ENCODE data around the gene FBXW4. TPM values are rescaled to one million over a fixed set of nuclear protein-coding genes. Genes with fewer than 3 reads are reported as not detected.

FBXW4 gene
- total RNA-seq, 2 donors from 2014 or later = 64.4 to 64.6 TPM

DNA sequence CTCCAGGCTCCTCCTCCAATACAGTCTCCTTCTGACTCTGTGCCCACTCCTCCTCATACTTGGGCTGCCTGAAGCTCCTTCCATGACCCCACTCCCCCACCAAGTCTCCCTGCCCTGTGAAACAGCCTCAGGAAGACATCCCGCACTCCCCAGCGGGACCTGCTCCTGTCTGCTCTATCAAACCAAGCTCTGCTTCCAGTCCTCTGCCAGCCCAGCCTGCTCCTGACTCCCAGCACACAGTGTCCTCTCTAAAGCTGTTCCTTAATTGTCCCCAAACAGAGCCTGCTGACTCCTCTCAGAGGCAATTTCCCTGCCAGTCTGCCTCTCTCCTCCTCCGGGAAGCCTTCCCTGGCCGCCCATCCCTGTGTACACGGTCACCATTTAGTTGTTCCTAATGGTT is 116.8 kb downstream of the FBXW4 start:
- no peaks in the 10 kb centered on the region for H3K4me1 Mint-ChIP-seq (ENCODE audit: low read depth)
- DNase-seq (no peak), ATAC-seq (replicated peaks in 1 of 2) (no peak)
- no peaks in the 10 kb centered on the region for H3K9me3 Mint-ChIP-seq
- H3K27ac Mint-ChIP-seq = no peak overlapping the region
- no peak overlapping the region for H3K4me3 Mint-ChIP-seq
- H3K36me3 Mint-ChIP-seq (ENCODE audit: insufficient read depth in 2 of 2) = peaks cover 0 to 3% of the 10 kb centered on the region in 2 donors
- no peaks in the 10 kb centered on the region for H3K27me3 Mint-ChIP-seq (ENCODE audit: low read depth)

DNA sequence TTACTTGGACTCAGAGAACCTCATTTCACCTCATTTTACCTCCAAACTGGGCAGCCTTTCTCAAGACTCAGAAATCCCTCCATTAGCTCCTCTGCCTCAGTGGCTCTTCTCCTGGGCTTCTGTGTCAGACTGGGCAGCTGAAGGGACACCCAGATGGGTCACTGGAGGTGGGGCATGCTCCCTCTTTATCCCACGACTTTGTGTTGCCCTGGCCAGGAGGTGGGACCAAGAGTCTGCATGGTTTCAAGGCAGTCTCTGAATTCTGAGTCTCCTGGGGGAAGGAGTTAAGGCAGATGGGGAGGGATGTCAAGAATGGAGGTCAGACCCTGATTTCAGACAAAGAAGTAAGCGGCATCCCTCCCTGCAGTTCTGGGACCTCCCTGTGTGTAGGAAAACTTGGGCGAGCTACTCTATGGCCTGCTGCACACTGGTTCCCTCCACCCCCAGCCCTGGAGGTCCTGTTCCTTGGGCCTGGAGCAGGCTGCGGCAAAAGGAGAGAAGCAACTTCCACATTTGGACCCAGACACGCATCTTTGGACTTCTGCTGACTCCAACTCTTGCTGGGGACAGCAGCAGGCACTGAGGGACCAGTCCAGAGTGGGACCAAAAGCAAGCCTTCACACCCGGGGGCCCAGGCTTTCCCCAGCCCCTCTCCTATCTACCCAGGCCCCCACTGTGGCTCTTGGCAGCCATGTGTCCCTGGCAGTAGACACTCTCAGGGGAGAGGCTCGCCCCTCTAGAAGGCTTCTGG is 117.7 kb downstream of the FBXW4 start:
- no peak for DNase-seq
- no peak overlapping the region for H3K4me3 Mint-ChIP-seq
- no peaks in the 10 kb centered on the region for H3K9me3 Mint-ChIP-seq
- no peaks in the 10 kb centered on the region for H3K4me1 Mint-ChIP-seq (ENCODE audit: low read depth)
- no peaks in the 10 kb centered on the region for H3K27me3 Mint-ChIP-seq (ENCODE audit: low read depth)
- H3K27ac Mint-ChIP-seq = no peak overlapping the region
- H3K36me3 Mint-ChIP-seq (ENCODE audit: insufficient read depth in 2 of 2) = peaks cover 0 to 1% of the 10 kb centered on the region in 2 donors
- no peak for ATAC-seq (replicated peaks in 1 of 2)

DNA sequence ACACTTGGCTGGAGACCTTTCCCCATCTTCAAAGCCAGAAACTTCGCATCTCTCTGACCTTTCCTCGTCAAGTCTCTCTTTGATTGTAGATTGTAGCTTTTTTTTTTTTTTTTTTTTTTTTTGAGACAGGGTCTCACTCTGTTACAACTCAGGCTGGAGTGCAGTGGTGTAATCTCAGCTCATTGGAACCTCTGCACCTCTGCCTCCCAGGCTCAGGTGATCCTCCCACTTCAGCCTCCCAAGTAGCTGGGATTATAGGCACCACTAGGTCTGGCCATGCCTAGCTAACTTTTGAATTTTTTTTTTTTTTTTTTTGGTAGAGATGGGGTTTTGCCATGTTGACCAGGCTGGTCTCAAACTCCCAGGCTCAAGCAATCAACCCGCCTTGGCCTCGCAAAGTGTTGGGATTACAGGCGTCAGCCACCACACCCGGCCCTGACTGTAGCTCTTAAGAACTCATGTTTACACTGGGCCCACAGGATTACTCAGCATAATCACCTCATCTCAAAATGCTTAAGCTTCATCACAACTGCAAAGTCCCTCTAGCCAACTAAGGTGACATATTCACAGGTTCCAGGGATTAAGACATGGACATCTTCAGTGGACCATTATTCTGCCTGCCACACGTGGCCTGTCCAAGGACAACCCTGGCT is 118.6 kb downstream of the FBXW4 start:
- H3K27me3 Mint-ChIP-seq (ENCODE audit: low read depth) = no peaks in the 10 kb centered on the region
- H3K4me3 Mint-ChIP-seq = no peak overlapping the region
- peaks cover 0 to 1% of the 10 kb centered on the region in 2 donors for H3K36me3 Mint-ChIP-seq (ENCODE audit: insufficient read depth in 2 of 2)
- no peak for ATAC-seq (replicated peaks in 1 of 2)
- no peaks in the 10 kb centered on the region for H3K9me3 Mint-ChIP-seq
- DNase-seq = no peak
- no peak overlapping the region for H3K27ac Mint-ChIP-seq
- no peaks in the 10 kb centered on the region for H3K4me1 Mint-ChIP-seq (ENCODE audit: low read depth)

DNA sequence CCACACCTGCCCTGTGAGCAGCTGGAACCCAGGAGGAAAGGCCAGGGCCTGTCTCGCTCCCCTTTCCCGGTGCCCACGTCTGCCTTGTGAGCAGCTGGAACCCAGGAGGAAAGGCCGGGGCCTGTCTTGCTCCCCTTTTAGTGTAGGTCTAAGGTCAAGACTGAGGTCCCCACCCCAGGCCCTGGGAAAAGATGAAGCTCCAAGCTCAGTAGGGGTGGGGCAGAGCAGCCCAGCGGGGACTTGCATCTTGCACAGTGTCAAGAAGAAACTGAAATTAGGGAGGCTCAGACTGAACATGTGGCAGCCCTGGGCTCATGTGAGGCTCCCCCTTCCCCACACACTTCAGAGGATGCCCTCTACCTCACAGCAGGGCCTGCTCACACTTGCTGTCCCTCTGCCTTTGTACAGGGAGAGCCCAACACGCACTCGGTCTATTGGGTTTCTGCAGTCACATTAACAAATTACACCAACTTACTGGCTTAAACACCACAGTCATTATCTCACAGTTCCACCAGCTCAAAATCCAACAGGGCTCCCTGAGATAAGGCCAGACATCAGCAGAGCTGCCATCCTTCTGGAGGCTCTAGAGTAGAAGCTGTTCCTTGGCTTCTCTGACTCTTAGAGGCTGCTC is 119.3 kb downstream of the FBXW4 start:
- peaks cover 0 to 1% of the 10 kb centered on the region in 2 donors for H3K36me3 Mint-ChIP-seq (ENCODE audit: insufficient read depth in 2 of 2)

DNA sequence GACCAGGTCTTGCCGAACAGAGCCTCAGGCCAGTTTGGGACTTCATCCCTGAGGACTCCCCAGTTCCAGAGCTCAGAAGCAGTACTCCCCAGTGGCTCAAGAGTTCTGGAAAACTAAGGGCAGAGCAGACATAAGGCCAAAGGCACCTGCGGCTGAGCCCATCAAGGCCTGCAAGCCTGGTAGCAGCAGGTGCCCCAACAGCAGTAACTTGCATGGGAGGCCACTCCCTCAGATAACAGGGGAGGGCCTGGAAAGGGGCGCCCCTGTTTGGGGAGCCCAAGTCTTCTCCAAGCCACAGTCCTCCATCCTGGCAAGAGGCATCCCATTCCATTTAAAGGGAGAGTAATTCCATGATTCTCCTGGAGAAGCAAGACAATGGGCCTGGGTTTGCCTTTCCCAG is 119.9 kb downstream of the FBXW4 start:
- Mint-ChIP-seq H3K4me1 (ENCODE audit: low read depth) (no peaks in the 10 kb centered on the region), H3K36me3 (ENCODE audit: insufficient read depth in 2 of 2) (peaks cover 0 to 1% of the 10 kb centered on the region in 2 donors), H3K27me3 (ENCODE audit: low read depth) (no peaks in the 10 kb centered on the region), H3K27ac (no peak overlapping the region), H3K4me3 (no peak overlapping the region), H3K9me3 (no peaks in the 10 kb centered on the region)
- ATAC-seq (replicated peaks in 1 of 2) (no peak), DNase-seq (no peak)

More for the DNA sequence above, 119.3 kb downstream of the FBXW4 start:
- Mint-ChIP-seq H3K27ac (no peak overlapping the region), H3K27me3 (ENCODE audit: low read depth) (no peaks in the 10 kb centered on the region), H3K4me1 (ENCODE audit: low read depth) (no peaks in the 10 kb centered on the region), H3K9me3 (no peaks in the 10 kb centered on the region), H3K4me3 (no peak overlapping the region)
- DNase-seq (no peak), ATAC-seq (replicated peaks in 1 of 2) (no peak)

DNA sequence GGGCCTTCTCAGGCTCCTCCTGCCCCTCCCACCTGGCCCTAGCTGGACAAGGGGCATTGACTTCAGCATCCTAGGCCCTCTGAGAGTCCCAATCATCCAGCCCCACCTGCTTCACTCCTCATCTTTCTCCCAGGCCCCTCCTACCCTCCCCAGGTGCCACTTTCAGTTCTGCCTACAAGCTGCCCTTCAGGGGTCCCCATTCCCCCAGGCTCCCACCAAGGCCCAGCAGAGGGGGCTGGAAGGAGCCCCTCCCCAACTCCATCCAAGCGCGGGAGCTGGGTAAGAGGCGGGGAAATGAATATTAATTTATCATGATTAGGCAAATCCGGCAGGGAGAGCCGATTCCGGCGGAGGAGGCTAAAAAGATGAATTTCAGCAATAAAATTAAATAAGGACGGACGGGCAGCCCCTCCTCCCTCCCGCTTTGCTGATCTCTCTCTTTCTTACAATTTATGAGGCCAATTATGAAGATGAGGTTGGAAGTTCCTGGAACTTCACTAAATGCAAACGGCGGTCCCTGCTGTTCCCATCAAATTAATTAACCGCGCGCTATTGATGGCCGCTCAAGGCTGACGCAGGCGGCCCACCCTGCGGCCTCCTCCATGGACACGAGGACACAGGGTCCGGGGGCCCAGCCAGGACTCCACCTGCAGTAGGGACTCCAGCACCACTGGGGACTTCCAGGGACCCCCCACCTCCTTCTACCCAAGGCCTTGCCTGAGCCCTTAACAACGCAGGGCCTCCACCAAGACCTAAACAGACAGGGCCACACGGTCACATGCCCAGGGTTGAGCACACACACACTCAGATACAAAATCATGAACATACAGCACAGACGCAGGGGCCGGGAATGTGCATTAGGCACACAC is 120.9 kb downstream of the FBXW4 start:
- H3K36me3 Mint-ChIP-seq (ENCODE audit: insufficient read depth in 2 of 2) = peaks cover 0 to 1% of the 10 kb centered on the region in 2 donors
- ATAC-seq (replicated peaks in 1 of 2) = no peak
- H3K4me3 Mint-ChIP-seq = no peak overlapping the region
- peaks cover 9% of the 10 kb centered on the region for H3K27me3 Mint-ChIP-seq (ENCODE audit: low read depth)
- H3K4me1 Mint-ChIP-seq (ENCODE audit: low read depth) = peaks cover 6% of the 10 kb centered on the region
- no peaks in the 10 kb centered on the region for H3K9me3 Mint-ChIP-seq
- DNase-seq = no peak
- H3K27ac Mint-ChIP-seq = no peak overlapping the region

DNA sequence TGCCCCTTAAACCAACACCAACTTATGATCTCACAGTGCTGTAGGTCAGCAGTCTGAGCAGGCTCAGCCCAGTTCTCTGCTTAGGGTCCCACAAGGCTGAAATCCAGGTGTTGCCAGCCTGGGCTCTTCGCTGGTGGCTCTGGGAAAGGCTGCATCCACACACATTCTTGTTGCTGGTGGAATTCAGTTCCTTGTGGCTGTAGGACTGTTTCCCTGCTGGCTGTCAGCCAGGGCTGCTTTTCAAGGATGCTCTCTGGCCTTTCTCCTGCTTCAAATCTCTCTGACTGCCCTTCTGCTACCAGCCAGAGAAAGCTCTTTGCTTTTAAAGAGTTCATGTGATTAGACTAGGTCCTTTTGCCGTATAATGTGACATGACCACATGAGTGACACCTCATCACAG is 122.2 kb downstream of the FBXW4 start:
- ATAC-seq (replicated peaks in 1 of 2) = no peak
- peaks cover 21% of the 10 kb centered on the region for H3K27me3 Mint-ChIP-seq (ENCODE audit: low read depth)
- no peak overlapping the region for H3K4me3 Mint-ChIP-seq
- no peak overlapping the region for H3K27ac Mint-ChIP-seq
- DNase-seq = no peak
- H3K36me3 Mint-ChIP-seq (ENCODE audit: insufficient read depth in 2 of 2) = peaks cover 0 to 1% of the 10 kb centered on the region in 2 donors
- H3K4me1 Mint-ChIP-seq (ENCODE audit: low read depth) = peaks cover 6% of the 10 kb centered on the region
- H3K9me3 Mint-ChIP-seq = no peaks in the 10 kb centered on the region

DNA sequence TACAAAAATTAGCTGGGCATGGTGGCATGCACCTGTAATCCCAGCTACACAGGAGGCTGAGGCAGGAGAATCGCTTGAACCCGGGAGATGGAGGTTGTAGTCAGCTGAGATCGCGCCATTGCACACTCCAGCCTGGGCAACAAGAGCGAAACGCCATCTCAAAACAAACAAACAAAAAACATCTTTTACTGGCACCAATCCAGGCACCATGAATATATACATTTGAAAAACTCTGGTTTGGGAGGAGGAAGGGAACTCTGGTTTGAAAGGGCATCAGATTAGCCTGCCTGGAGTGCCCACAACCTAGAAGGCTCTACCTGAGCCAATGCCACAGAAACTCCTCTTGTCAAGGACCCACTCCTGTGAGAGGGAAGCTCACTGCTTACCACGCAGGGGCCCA is 122.8 kb downstream of the FBXW4 start:
- no peak for DNase-seq
- peaks cover 28% of the 10 kb centered on the region for H3K27me3 Mint-ChIP-seq (ENCODE audit: low read depth)
- H3K9me3 Mint-ChIP-seq = no peaks in the 10 kb centered on the region
- H3K4me1 Mint-ChIP-seq (ENCODE audit: low read depth) = peaks cover 9% of the 10 kb centered on the region
- H3K36me3 Mint-ChIP-seq (ENCODE audit: insufficient read depth in 2 of 2) = peaks cover 0 to under 1% of the 10 kb centered on the region in 2 donors
- H3K4me3 Mint-ChIP-seq = no peak overlapping the region
- ATAC-seq (replicated peaks in 1 of 2) = no peak
- no peak overlapping the region for H3K27ac Mint-ChIP-seq

DNA sequence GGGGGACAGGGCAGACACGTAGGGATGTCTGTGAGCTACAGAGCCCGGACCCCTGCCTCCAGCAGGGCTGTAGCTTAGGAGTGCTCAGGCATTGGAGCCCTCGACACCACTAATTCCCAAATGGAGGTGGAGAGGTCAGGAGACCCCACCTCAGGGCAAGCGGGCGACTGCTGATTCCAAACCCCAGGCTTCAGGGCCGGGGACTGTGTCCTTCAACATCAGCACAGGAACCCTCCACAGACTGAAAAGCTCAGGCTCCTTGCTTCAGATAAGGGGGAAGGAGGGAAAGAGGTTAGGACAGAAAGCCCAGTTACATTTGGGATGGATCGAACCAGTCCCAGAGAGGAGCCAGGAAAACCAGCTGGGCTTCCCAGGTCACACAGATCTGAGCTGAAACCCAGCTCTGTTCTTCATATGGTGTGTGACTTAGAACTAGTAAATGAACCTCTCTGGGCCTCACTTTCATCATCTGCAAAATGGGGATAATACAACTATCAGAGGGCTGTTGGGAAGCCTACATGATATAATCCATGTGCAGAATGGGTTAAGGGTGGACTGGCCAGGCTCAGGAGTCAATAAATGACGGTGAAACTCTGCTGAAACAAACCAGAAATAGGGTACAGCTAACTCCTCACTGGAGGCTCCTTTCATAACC is 123.6 kb downstream of the FBXW4 start:
- H3K9me3 Mint-ChIP-seq = no peaks in the 10 kb centered on the region

DNA sequence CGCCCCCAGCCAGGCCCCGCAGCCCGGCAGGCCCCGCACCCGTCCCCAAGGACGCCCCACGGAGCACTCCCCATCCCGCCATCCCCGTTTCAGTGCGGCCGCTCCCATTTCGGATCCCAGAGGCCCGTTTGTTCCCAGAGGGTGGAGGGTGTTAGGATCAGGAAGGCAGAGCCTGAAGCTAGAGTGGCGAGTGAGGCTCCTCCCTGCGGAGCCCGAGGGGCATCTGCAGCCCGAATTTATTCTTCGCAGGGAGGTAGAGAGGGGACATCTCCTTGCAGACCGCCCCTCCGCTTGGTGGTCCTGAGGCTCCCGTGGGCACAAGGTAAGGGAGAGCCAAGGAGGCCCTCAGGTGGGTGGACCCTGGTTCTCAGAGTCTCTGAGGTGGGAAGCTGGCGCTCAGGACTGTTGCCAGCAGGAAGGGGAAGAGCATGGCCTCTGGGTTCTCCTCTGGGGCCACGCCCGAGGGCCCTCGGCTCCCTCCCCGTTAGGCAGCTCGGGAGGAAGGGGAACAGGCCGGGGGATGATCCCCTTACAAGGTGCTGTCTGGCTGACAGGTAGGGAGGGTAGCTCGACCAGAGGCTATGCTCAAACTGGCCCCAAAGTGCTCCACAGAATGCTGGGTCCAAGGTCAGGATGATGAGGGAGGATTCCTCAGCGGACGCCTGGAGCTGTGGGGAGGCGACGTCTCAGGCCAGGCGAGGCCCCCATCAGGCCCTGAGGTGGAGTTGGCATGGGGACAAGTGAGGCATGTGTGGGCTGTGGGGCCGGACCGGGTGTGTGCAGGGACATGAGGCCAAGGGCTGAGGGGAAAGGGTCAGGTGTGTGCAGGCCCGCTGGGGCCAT is 124.3 kb downstream of the FBXW4 start:
- Mint-ChIP-seq H3K9me3 (no peaks in the 10 kb centered on the region), H3K36me3 (ENCODE audit: insufficient read depth in 2 of 2) (no peaks in the 10 kb centered on the region), H3K27ac (no peak overlapping the region), H3K4me3 (peak overlapping the region; percentile 72 to 82), H3K4me1 (ENCODE audit: low read depth) (peaks cover 20% of the 10 kb centered on the region), H3K27me3 (ENCODE audit: low read depth) (peaks cover 43% of the 10 kb centered on the region)
- no peak for DNase-seq
- peak; percentile 3 to 16 for ATAC-seq (replicated peaks in 1 of 2)

More for the DNA sequence above, 123.6 kb downstream of the FBXW4 start:
- no peak overlapping the region for H3K4me3 Mint-ChIP-seq
- no peaks in the 10 kb centered on the region for H3K36me3 Mint-ChIP-seq (ENCODE audit: insufficient read depth in 2 of 2)
- ATAC-seq (replicated peaks in 1 of 2) (no peak), DNase-seq (no peak)
- H3K27me3 Mint-ChIP-seq (ENCODE audit: low read depth) = peaks cover 35% of the 10 kb centered on the region
- H3K4me1 Mint-ChIP-seq (ENCODE audit: low read depth) = peaks cover 15% of the 10 kb centered on the region
- H3K27ac Mint-ChIP-seq = no peak overlapping the region

DNA sequence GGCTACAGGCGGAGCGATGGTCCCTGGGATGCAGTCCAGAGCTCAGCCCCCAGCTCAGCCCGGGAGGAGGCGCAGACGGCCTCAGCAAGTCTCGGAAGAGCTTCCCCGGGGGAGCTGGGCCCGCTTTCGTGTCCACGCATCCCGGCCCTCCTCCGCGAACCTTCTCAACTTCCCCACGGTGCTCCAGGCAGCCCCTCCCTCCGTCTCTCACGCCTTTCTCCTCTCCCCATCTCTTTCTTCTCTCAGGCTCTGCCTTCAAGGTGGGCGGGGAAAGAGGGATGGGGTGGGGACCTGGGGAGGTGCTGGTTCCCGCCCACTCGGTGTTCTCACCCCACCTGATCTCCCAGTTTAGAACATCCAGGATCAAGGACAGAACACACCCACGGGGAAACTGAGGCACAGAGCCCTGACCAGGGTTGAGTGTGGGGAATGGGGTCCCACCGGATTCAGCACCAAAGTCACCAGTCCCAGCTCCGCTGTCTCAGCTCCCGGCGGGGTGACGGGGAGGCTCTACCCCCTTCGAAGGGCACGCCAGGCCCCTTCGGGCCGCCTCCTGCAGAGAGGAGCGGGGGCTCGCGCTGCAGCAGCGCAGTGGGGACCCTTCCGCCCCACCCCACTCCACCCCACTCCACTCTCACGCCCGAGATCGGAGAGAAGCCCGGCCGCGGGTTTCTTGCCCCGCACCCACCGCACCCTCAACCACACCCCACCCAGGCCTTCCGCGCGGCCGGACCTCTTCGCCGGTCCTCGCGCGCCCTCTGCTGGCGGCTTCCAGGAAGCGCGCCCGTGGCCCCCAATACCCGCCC is 125.1 kb downstream of the FBXW4 start:
- DNase-seq (peak; percentile 82 to 90), ATAC-seq (replicated peaks in 1 of 2) (peak; percentile 78 to 86)
- H3K9me3 Mint-ChIP-seq = no peaks in the 10 kb centered on the region
- H3K4me1 Mint-ChIP-seq (ENCODE audit: low read depth) = peaks cover 20% of the 10 kb centered on the region
- H3K4me3 Mint-ChIP-seq = peak overlapping the region; percentile 72 to 82
- no peaks in the 10 kb centered on the region for H3K36me3 Mint-ChIP-seq (ENCODE audit: insufficient read depth in 2 of 2)
- H3K27me3 Mint-ChIP-seq (ENCODE audit: low read depth) = peaks cover 51% of the 10 kb centered on the region
- H3K27ac Mint-ChIP-seq = no peak overlapping the region

Measured in activated T-cell treated with anti-CD3 and anti-CD28 coated beads, Interleukin-2, amount 50 U/mL, for 72 hours (primary cell).